IMR-90 (cell line): ENCODE results near the gene PYGL. TPM values are rescaled to one million over a fixed set of nuclear protein-coding genes. Genes with fewer than 3 reads are reported as not detected.

Experiments
- ATAC-seq: fragments of 200-7000 bp; cut with Tn5 transposase; 2 replicates; pipeline ENCODE4 v1.9.1; 2020; ENCODE audit warnings: low read depth, mild to moderate bottlenecking, moderate library complexity
- BruUV-seq: library from RNA; stranded (reverse); fragments of 400-500 nt; replicated peaks from 2 replicates; lab custom pipeline; 2021; lab: Mats Ljungman, UMichigan
- CTCF ChIA-PET: fragments of 300-600 bp; formaldehyde crosslinking; extraction: SDS; loops from one replicate; lab custom pipeline; 2021; ENCODE audit warnings: antibody characterized with exemption; lab: Yijun Ruan, JAX
- POLR2A ChIA-PET: fragments of 300-600 bp; sonication (Branson Sonifier 250); formaldehyde crosslinking; loops from one replicate; lab custom pipeline; 2022; ENCODE audit warnings: antibody characterized with exemption; ENCODE audit not compliant: unreplicated experiment; lab: Charles Lee
- DNase-seq: peaks from one replicate; pipeline ENCODE4 v3.0.0; 2013
- H2AFZ ChIP-seq: replicated peaks from 2 replicates; pipeline ENCODE3; 2013; ENCODE audit warnings: low read length, mild to moderate bottlenecking; ENCODE audit not compliant: poor library complexity
- H2AK5ac ChIP-seq: 2 replicates; pipeline ENCODE4 v1.6.1; 2013; ENCODE audit warnings: low read depth, low read length, inconsistent platforms
- H2AK9ac ChIP-seq: replicated peaks from 2 replicates; pipeline ENCODE3; 2013; ENCODE audit warnings: mild to moderate bottlenecking, low read depth, low read length, moderate library complexity; ENCODE audit not compliant: poor library complexity
- H2BK120ac ChIP-seq: 2 replicates; pipeline ENCODE4 v1.6.1; 2013; ENCODE audit warnings: low read depth, low read length, inconsistent platforms
- H2BK15ac ChIP-seq: 3 replicates; pipeline ENCODE4 v1.6.1; 2013; ENCODE audit warnings: low read depth, low read length, inconsistent platforms
- H2BK20ac ChIP-seq: 2 replicates; pipeline ENCODE4 v1.6.1; 2013; ENCODE audit warnings: low read depth, mild to moderate bottlenecking, inconsistent platforms, low read length, moderate library complexity
- H2BK5ac ChIP-seq: 2 replicates; pipeline ENCODE4 v1.6.1; 2013; ENCODE audit warnings: mild to moderate bottlenecking, low read depth, low read length, inconsistent platforms; ENCODE audit not compliant: poor library complexity, severe bottlenecking
- H3K14ac ChIP-seq: replicated peaks from 2 replicates; pipeline ENCODE4 v1.6.1; 2013; ENCODE audit warnings: low read depth, low read length, inconsistent platforms
- H3K18ac ChIP-seq: 2 replicates; pipeline ENCODE4 v1.6.1; 2013; ENCODE audit warnings: low read depth, low read length, control low read depth
- H3K23ac ChIP-seq: 2 replicates; pipeline ENCODE4 v1.6.1; 2013; ENCODE audit warnings: low read depth, low read length, inconsistent platforms
- H3K27ac ChIP-seq: 2 replicates; pipeline ENCODE4 v1.5.1; 2013; ENCODE audit warnings: mild to moderate bottlenecking, control low read depth, low read length; ENCODE audit not compliant: insufficient read depth
- H3K27me3 ChIP-seq: 2 replicates; pipeline ENCODE4 v1.6.1; 2013; ENCODE audit warnings: low read length; ENCODE audit not compliant: control insufficient read depth, insufficient read depth
- H3K36me3 ChIP-seq: 2 replicates; pipeline ENCODE4 v1.6.1; 2013; ENCODE audit warnings: low read length, mixed read lengths; ENCODE audit not compliant: control insufficient read depth, insufficient read depth
- H3K4ac ChIP-seq: 2 replicates; pipeline ENCODE4 v1.6.1; 2013; ENCODE audit warnings: low read depth, low read length, inconsistent platforms
- H3K4me1 ChIP-seq: 2 replicates; pipeline ENCODE4 v1.6.1; 2013; ENCODE audit warnings: low read length, mixed read lengths; ENCODE audit not compliant: control insufficient read depth, insufficient read depth
- H3K4me2 ChIP-seq: 2 replicates; pipeline ENCODE4 v1.6.1; 2013; ENCODE audit warnings: low read depth, mild to moderate bottlenecking, control low read depth, low read length, moderate library complexity
- H3K4me3 ChIP-seq: 2 replicates; pipeline ENCODE4 v1.5.1; 2013; ENCODE audit warnings: low read depth, mild to moderate bottlenecking, control low read depth, low read length, moderate library complexity; ENCODE audit not compliant: insufficient read depth
- H3K56ac ChIP-seq: 2 replicates; pipeline ENCODE4 v1.6.1; 2013; ENCODE audit warnings: low read length, inconsistent platforms; ENCODE audit not compliant: insufficient read depth; ENCODE audit errors: extremely low read depth
- H3K79me1 ChIP-seq, 2 experiments: 2 replicates each; pipeline ENCODE4 v1.6.1; 2013; ENCODE audit warnings: low read length in 2 of 2, inconsistent platforms in 1 of 2, low read depth in 1 of 2
- H3K9ac ChIP-seq: 2 replicates; pipeline ENCODE4 v1.6.1; 2013; ENCODE audit warnings: low read depth, low read length, control low read depth
- H3K9me1 ChIP-seq: 2 replicates; pipeline ENCODE4 v1.6.1; 2013; ENCODE audit warnings: low read length, inconsistent platforms; ENCODE audit not compliant: insufficient read depth
- H3K9me3 ChIP-seq: 2 replicates; pipeline ENCODE4 v1.6.1; 2013; ENCODE audit warnings: low read length; ENCODE audit not compliant: control insufficient read depth, insufficient read depth
- H4K20me1 ChIP-seq: 2 replicates; pipeline ENCODE4 v1.6.1; 2013; ENCODE audit warnings: low read length, inconsistent platforms; ENCODE audit not compliant: insufficient read depth
- H4K5ac ChIP-seq: 2 replicates; pipeline ENCODE4 v1.6.1; 2013; ENCODE audit warnings: mild to moderate bottlenecking, low read depth, low read length, control low read depth
- H4K8ac ChIP-seq, 2 experiments: 2 replicates each; pipeline ENCODE4 v1.6.1; 2013; ENCODE audit warnings: low read depth in 2 of 2, low read length in 2 of 2, control low read depth in 1 of 2, inconsistent platforms in 1 of 2
- H4K91ac ChIP-seq: 2 replicates; pipeline ENCODE4 v1.6.1; 2013; ENCODE audit warnings: low read depth, low read length, inconsistent platforms; ENCODE audit not compliant: insufficient read depth
- FOS ChIP-seq: fragments of 150-350 bp; IDR thresholded peaks from 2 replicates; pipeline ENCODE4 v1.6.1; 2016; ENCODE audit warnings: low read depth, low read length
- MAFK ChIP-seq: IDR thresholded peaks from 2 replicates; pipeline ENCODE4 v1.6.1; 2012; ENCODE audit warnings: low read depth, low read length, improper control_type of control experiment
- WGBS, 2 experiments: methylation state at CpG; one replicate each; pipeline versions ENCODE4 v1.1.5 to v1.1.7; 2013; ENCODE audit warnings: missing lambda C conversion rate in 2 of 2; ENCODE audit not compliant: insufficient read length in 1 of 2; ENCODE audit errors: extremely low coverage in 2 of 2; 5-methylcytosine and 5-hydroxymethylcytosine counted together
- dilution Hi-C: fragments of 300-500 bp; cut with HindIII; formaldehyde crosslinking; loops from one replicate; pipeline ENCODE4 v1.14.3; 2018; ENCODE audit warnings: low sequenced_read_pairs; ENCODE audit not compliant: unreplicated experiment
- in situ Hi-C: fragments of 300-500 bp; cut with MboI; formaldehyde crosslinking; loops from 3 replicates; pipeline ENCODE4 v1.14.3; 2019; ENCODE audit warnings: low sequenced_read_pairs, inconsistent platforms, mixed read lengths
- intact Hi-C: fragments of 100-400 bp; cut with micrococcal nuclease; formaldehyde crosslinking; loops from 2 replicates; pipeline ENCODE4 v1.10.0; 2022
- polyA plus RNA-seq, 3 experiments: library from polyadenylated mRNA; depleted of rRNA; stranded (reverse); fragments of >200 nt; gene quantifications; 2 replicates each; pipeline ENCODE4 v1.2.3, GENCODE V29; 2012; ENCODE audit warnings: low replicate concordance in 1 of 3
- total RNA-seq: library from RNA; depleted of rRNA; stranded (reverse); fragments of >200 nt; gene quantifications from 2 replicates; pipeline ENCODE4 v1.2.3, GENCODE V29; 2012
- TF ChIP-seq, protein P1 (sequence below): fragments of 150-350 bp; IDR thresholded peaks from 2 replicates; pipeline ENCODE4 v1.6.1; 2017; ENCODE audit warnings: mild to moderate bottlenecking, antibody characterized with exemption, low read length, low read depth
- TF ChIP-seq, protein P2 (sequence below): fragments of 150-350 bp; IDR thresholded peaks from 2 replicates; pipeline ENCODE4 v1.6.1; 2016; ENCODE audit warnings: low read depth, mild to moderate bottlenecking, low read length, moderate library complexity, borderline replicate concordance

Gene PYGL
- total and polyA plus RNA-seq, 2 of the 4 experiments (the other 2 are of a cell fraction): 52.3 to 70.4 TPM

DNA sequence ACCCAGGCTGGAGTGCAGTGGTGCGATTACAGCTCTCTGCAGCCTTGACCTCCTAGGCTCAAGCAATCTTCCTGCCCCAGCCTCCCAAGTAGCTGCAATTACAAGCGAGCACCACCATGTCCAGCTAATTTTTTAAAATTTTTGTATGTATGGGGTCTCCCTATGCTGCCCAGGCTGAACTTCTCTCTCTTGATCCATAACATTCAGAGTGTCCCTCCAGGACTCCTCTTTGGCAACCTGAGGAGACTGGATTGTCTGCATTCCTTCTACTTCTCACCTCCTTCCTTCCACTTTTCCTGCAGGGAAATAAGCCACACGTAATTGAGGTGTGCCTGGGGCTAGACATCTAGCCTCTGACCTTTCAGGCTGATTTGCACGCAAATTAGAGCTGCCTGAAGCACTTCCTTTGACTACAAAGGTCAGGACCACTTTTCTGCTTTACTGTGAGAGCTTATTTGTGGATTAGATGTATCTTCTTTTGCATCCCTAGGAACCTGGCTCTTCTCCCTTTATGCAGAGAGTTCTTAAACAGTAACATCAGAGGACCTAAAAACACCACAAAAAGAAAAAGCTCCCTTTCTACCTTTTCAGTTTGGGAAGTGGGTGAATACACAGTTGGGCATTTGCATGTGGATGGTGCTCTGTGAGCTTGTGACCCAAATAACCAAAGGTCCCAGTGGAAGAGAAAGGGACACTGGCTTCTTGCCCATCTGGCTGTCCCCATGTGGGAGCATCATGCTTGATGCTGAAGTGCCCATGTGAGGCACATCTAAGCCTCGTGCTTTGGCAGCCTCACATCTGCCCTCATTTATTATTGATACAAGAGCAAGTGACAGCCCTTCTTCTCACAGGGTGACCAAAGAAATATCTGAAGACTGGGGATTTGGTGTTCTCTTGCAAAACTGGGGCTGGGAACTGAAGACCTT is 33.5 kb downstream of the PYGL start:
- H3K9ac ChIP-seq: no peak overlapping the region
- no CpG with 5 or more reads among the region's 5 CpGs for WGBS, 2 experiments
- H3K56ac ChIP-seq: no peak overlapping the region
- no peaks in the 10 kb centered on the region for H3K27me3 ChIP-seq
- H3K4me2 ChIP-seq: no peak overlapping the region
- no peak overlapping the region for H2AK9ac ChIP-seq
- no peak overlapping the region for H4K5ac ChIP-seq
- no peak for ATAC-seq
- no peaks in the 10 kb centered on the region for H3K79me1 ChIP-seq
- BruUV-seq: no TSS peak
- no peak overlapping the region for H2BK5ac ChIP-seq
- no peak overlapping the region for H3K14ac ChIP-seq
- dilution Hi-C loops: no loop called here
- H3K9me1 ChIP-seq: peaks cover 5% of the 10 kb centered on the region
- H2BK120ac ChIP-seq: no peak overlapping the region
- ChIA-PET POLR2A (no interaction called here), CTCF (no interaction called here)
- H3K27ac ChIP-seq: no peak overlapping the region
- no peak overlapping the region for H2AK5ac ChIP-seq
- no peak overlapping the region for H4K8ac ChIP-seq
- H3K4me3 ChIP-seq: no peak overlapping the region
- H3K4me1 ChIP-seq: no peaks in the 10 kb centered on the region
- H3K4ac ChIP-seq: no peak overlapping the region
- no peaks in the 10 kb centered on the region for H3K9me3 ChIP-seq
- H3K23ac ChIP-seq: no peak overlapping the region
- no peak overlapping the region for H3K18ac ChIP-seq
- no peak overlapping the region for H2BK20ac ChIP-seq
- peaks cover 40% of the 10 kb centered on the region for H3K36me3 ChIP-seq
- intact Hi-C loops: no loop called here
- no peak overlapping the region for H2BK15ac ChIP-seq
- no peak overlapping the region for H2AFZ ChIP-seq
- TF ChIP-seq, protein P1, sequence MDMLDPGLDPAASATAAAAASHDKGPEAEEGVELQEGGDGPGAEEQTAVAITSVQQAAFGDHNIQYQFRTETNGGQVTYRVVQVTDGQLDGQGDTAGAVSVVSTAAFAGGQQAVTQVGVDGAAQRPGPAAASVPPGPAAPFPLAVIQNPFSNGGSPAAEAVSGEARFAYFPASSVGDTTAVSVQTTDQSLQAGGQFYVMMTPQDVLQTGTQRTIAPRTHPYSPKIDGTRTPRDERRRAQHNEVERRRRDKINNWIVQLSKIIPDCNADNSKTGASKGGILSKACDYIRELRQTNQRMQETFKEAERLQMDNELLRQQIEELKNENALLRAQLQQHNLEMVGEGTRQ: no peak
- TF ChIP-seq FOS (no peak), MAFK (no peak)
- TF ChIP-seq, protein P2, sequence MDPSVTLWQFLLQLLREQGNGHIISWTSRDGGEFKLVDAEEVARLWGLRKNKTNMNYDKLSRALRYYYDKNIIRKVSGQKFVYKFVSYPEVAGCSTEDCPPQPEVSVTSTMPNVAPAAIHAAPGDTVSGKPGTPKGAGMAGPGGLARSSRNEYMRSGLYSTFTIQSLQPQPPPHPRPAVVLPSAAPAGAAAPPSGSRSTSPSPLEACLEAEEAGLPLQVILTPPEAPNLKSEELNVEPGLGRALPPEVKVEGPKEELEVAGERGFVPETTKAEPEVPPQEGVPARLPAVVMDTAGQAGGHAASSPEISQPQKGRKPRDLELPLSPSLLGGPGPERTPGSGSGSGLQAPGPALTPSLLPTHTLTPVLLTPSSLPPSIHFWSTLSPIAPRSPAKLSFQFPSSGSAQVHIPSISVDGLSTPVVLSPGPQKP: no peak
- DNase-seq: no peak
- no peak overlapping the region for H4K91ac ChIP-seq
- in situ Hi-C loops: no loop called here
- H4K20me1 ChIP-seq: no peaks in the 10 kb centered on the region
